ENCODE measurements around the gene ARMC5. TPM values are rescaled to one million over a fixed set of nuclear protein-coding genes. Genes with fewer than 3 reads are reported as not detected.

ARMC5 gene
- polyA plus RNA-seq, 1 donor from 2014 or later: 27.6 TPM

GRCh38 chr16:31428638-31429247, 30.6 kb upstream of the ARMC5 start:
- Histone ChIP-seq H3K4me2 (ENCODE audit: low read length) (no peak overlapping the region), H3K9ac (ENCODE audit: low read length) (no peak overlapping the region), H3K4me3 (ENCODE audit: low read length) (no peak overlapping the region), H4K20me1 (ENCODE audit: insufficient read depth) (no peaks in the 10 kb centered on the region), H2AFZ (ENCODE audit: low read depth, low read length) (no peak overlapping the region), H3F3A (ENCODE audit: insufficient read depth, low read length, poor library complexity, severe bottlenecking) (no peaks in the 10 kb centered on the region), H3K9me2 (ENCODE audit: insufficient read depth, low read length) (no peaks in the 10 kb centered on the region), H3K9me3 (ENCODE audit: low read length) (no peaks in the 10 kb centered on the region), H3K36me3 (ENCODE audit: insufficient read depth, low read length) (no peaks in the 10 kb centered on the region), H3K79me2 (replicated peaks; ENCODE audit: insufficient read depth, low read length) (no peaks in the 10 kb centered on the region), H3K27me3 (ENCODE audit: insufficient read depth, low read depth, low read length) (no peaks in the 10 kb centered on the region), H3K27ac (ENCODE audit: low read length) (no peak overlapping the region)
- TF ChIP-seq POLR2AphosphoS5 (IDR thresholded peaks at IDR 0.05): no peak
- no peak for TF ChIP-seq RAD21 (conservative IDR thresholded peaks at IDR 0.05)
- no peak for TF ChIP-seq SMC3 (conservative IDR thresholded peaks at IDR 0.05; ENCODE audit: poor library complexity)
- no peak for TF ChIP-seq MXI1 (conservative IDR thresholded peaks at IDR 0.05; ENCODE audit: poor library complexity, severe bottlenecking)
- TF ChIP-seq, protein P1, sequence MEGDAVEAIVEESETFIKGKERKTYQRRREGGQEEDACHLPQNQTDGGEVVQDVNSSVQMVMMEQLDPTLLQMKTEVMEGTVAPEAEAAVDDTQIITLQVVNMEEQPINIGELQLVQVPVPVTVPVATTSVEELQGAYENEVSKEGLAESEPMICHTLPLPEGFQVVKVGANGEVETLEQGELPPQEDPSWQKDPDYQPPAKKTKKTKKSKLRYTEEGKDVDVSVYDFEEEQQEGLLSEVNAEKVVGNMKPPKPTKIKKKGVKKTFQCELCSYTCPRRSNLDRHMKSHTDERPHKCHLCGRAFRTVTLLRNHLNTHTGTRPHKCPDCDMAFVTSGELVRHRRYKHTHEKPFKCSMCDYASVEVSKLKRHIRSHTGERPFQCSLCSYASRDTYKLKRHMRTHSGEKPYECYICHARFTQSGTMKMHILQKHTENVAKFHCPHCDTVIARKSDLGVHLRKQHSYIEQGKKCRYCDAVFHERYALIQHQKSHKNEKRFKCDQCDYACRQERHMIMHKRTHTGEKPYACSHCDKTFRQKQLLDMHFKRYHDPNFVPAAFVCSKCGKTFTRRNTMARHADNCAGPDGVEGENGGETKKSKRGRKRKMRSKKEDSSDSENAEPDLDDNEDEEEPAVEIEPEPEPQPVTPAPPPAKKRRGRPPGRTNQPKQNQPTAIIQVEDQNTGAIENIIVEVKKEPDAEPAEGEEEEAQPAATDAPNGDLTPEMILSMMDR (IDR thresholded peaks at IDR 0.05; ENCODE audit: poor library complexity, severe bottlenecking): no peak
- TF ChIP-seq TAF1 (IDR thresholded peaks at IDR 0.05; ENCODE audit: low read depth): no peak
- TF ChIP-seq EP300 (conservative IDR thresholded peaks at IDR 0.05; ENCODE audit: poor library complexity, severe bottlenecking): no peak
- no peak for TF ChIP-seq EZH2 (IDR thresholded peaks at IDR 0.05; ENCODE audit: borderline replicate concordance, insufficient read depth, low read length, poor library complexity, severe bottlenecking)
- TF ChIP-seq, protein P2, sequence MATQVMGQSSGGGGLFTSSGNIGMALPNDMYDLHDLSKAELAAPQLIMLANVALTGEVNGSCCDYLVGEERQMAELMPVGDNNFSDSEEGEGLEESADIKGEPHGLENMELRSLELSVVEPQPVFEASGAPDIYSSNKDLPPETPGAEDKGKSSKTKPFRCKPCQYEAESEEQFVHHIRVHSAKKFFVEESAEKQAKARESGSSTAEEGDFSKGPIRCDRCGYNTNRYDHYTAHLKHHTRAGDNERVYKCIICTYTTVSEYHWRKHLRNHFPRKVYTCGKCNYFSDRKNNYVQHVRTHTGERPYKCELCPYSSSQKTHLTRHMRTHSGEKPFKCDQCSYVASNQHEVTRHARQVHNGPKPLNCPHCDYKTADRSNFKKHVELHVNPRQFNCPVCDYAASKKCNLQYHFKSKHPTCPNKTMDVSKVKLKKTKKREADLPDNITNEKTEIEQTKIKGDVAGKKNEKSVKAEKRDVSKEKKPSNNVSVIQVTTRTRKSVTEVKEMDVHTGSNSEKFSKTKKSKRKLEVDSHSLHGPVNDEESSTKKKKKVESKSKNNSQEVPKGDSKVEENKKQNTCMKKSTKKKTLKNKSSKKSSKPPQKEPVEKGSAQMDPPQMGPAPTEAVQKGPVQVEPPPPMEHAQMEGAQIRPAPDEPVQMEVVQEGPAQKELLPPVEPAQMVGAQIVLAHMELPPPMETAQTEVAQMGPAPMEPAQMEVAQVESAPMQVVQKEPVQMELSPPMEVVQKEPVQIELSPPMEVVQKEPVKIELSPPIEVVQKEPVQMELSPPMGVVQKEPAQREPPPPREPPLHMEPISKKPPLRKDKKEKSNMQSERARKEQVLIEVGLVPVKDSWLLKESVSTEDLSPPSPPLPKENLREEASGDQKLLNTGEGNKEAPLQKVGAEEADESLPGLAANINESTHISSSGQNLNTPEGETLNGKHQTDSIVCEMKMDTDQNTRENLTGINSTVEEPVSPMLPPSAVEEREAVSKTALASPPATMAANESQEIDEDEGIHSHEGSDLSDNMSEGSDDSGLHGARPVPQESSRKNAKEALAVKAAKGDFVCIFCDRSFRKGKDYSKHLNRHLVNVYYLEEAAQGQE (IDR thresholded peaks at IDR 0.05; ENCODE audit: borderline replicate concordance): no peak

DNA sequence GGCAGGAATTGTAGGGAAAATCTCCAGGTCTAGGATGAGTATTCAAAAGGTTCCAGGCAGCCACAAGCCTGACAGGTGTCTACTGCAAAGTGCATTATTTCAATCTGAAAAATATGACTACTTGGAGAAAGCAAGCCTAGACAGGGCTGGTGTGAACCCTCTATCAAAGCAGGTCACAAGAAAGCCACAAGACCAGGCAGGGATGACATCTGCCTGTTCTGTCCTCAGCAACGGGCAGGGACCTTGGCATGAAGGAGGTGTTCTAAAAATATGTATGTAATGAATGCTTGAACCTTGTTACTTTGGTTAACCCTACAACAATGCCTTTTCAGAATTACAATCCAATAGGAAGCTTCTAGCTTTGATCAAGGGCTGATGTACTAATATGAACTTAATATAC, 30.0 kb upstream of the ARMC5 start:
- Histone ChIP-seq H3K9me2 (ENCODE audit: insufficient read depth, low read length) (no peaks in the 10 kb centered on the region), H3K9ac (ENCODE audit: low read length) (no peak overlapping the region), H3K27me3 (ENCODE audit: insufficient read depth, low read depth, low read length) (no peaks in the 10 kb centered on the region), H3K9me3 (ENCODE audit: low read length) (no peaks in the 10 kb centered on the region), H3K27ac (ENCODE audit: low read length) (no peak overlapping the region), H3F3A (ENCODE audit: insufficient read depth, low read length, poor library complexity, severe bottlenecking) (no peaks in the 10 kb centered on the region), H3K79me2 (replicated peaks; ENCODE audit: insufficient read depth, low read length) (no peaks in the 10 kb centered on the region), H3K36me3 (ENCODE audit: insufficient read depth, low read length) (no peaks in the 10 kb centered on the region), H3K4me3 (ENCODE audit: low read length) (no peak overlapping the region), H2AFZ (ENCODE audit: low read depth, low read length) (no peak overlapping the region), H4K20me1 (ENCODE audit: insufficient read depth) (no peaks in the 10 kb centered on the region), H3K4me2 (ENCODE audit: low read length) (no peak overlapping the region)
- TF ChIP-seq, protein P1 (IDR thresholded peaks at IDR 0.05; ENCODE audit: poor library complexity, severe bottlenecking): no peak
- TF ChIP-seq RAD21 (conservative IDR thresholded peaks at IDR 0.05): no peak
- no peak for TF ChIP-seq SMC3 (conservative IDR thresholded peaks at IDR 0.05; ENCODE audit: poor library complexity)

Data from neural cell (in vitro differentiated cells).